Endothelial cell of umbilical vein (primary cell): ENCODE measurements around the gene PCNX4. TPM values are rescaled to one million over a fixed set of nuclear protein-coding genes. Genes with fewer than 3 reads are reported as not detected.

Experiments used
- BruUV-seq: library from RNA; stranded (reverse); fragments of 400-500 nt; replicated peaks from 2 replicates; lab custom pipeline; 2021; lab: Mats Ljungman, UMichigan
- CTCF ChIA-PET: fragments of 300-600, 350-600 bp; sonication (Branson Sonifier 250); formaldehyde crosslinking; loops from one replicate; lab custom pipeline; 2021; ENCODE audit warnings: antibody characterized with exemption, inconsistent platforms; lab: Charles Lee
- POLR2A ChIA-PET: fragments of 300-600, 350-600 bp; sonication (Branson Sonifier 250); formaldehyde crosslinking; loops from one replicate; lab custom pipeline; 2021; ENCODE audit warnings: antibody characterized with exemption, inconsistent platforms; lab: Charles Lee
- DNase-seq: peaks from one replicate; pipeline ENCODE4 v3.0.0-alpha.2; 2011; ENCODE audit warnings: low read depth, low spot score
- FAIRE-seq: peaks from 2 replicates; lab custom pipeline; 2011; peaks lifted over from hg19 to GRCh38; lab: Jason Lieb, UNC
- H2AFZ ChIP-seq: 2 replicates; pipeline ENCODE4 v1.6.0; 2012; ENCODE audit warnings: low read depth, low read length, control low read depth, inconsistent platforms
- H3K27ac ChIP-seq: 2 replicates; pipeline ENCODE4 v1.5.1; 2011; ENCODE audit warnings: low read depth, mild to moderate bottlenecking, control low read depth, low read length, moderate library complexity; ENCODE audit not compliant: insufficient read depth
- H3K27me3 ChIP-seq, 2 experiments: 2 replicates each; pipeline versions ENCODE4 v1.6.0 to v1.6.1; 2011; ENCODE audit warnings: low read length in 2 of 2, mixed read lengths in 1 of 2; ENCODE audit not compliant: control insufficient read depth in 2 of 2, insufficient read depth in 2 of 2
- H3K36me3 ChIP-seq, 2 experiments: 2 replicates in 1 of 2; 3 replicates in 1 of 2; pipeline ENCODE4 v1.5.1; 2011; ENCODE audit warnings: low read length in 2 of 2, mild to moderate bottlenecking in 1 of 2, moderate library complexity in 1 of 2; ENCODE audit not compliant: control insufficient read depth in 2 of 2, insufficient read depth in 2 of 2; ENCODE audit errors: extremely low read depth in 1 of 2
- H3K4me1 ChIP-seq: 3 replicates; pipeline ENCODE4 v1.5.1; 2011; ENCODE audit warnings: mild to moderate bottlenecking, low read length; ENCODE audit not compliant: control insufficient read depth, insufficient read depth; ENCODE audit errors: extremely low read depth
- H3K4me2 ChIP-seq: 2 replicates; pipeline ENCODE4 v1.6.1; 2011; ENCODE audit warnings: low read length, control low read depth, mixed read lengths; ENCODE audit not compliant: insufficient read depth
- H3K4me3 ChIP-seq, 3 experiments: fragments of 200-600 bp in 1 of 3; sonication (generic), shearing (Covaris generic) in 1 of 3; replicated peaks in 1 of 3; 2 replicates each; pipeline ENCODE4 v1.5.1; 2011 to 2016; ENCODE audit warnings: control low read depth in 3 of 3, low read length in 3 of 3, mild to moderate bottlenecking in 2 of 3, inconsistent platforms in 1 of 3, low read depth in 1 of 3, moderate library complexity in 1 of 3; ENCODE audit not compliant: insufficient read depth in 1 of 3
- H3K79me2 ChIP-seq: 2 replicates; pipeline ENCODE4 v1.6.0; 2012; ENCODE audit warnings: low read length, inconsistent platforms; ENCODE audit not compliant: control insufficient read depth, insufficient read depth
- H3K9ac ChIP-seq: replicated peaks from 2 replicates; pipeline ENCODE3; 2011; ENCODE audit warnings: low read length, control low read depth; ENCODE audit not compliant: insufficient read depth; ENCODE audit errors: extremely low read depth
- H3K9me1 ChIP-seq: replicated peaks from 3 replicates; pipeline ENCODE4 v1.6.0; 2011; ENCODE audit warnings: mild to moderate bottlenecking, low read length; ENCODE audit not compliant: control insufficient read depth, insufficient read depth; ENCODE audit errors: extremely low read depth
- H3K9me3 ChIP-seq: replicated peaks from 2 replicates; pipeline ENCODE4 v1.5.1; 2012; ENCODE audit warnings: low read length, inconsistent platforms; ENCODE audit not compliant: control insufficient read depth, insufficient read depth
- H4K20me1 ChIP-seq: replicated peaks from 2 replicates; pipeline ENCODE3; 2011; ENCODE audit warnings: mild to moderate bottlenecking, low read length; ENCODE audit not compliant: control insufficient read depth, insufficient read depth; ENCODE audit errors: extremely low read depth
- CTCF ChIP-seq, 2 donors: IDR thresholded peaks; 1 replicate in 1 of 2; 2 replicates in 1 of 2; pipeline ENCODE4 v1.5.1; 2011; ENCODE audit warnings: low read length in 2 of 2, mild to moderate bottlenecking in 2 of 2, moderate library complexity in 2 of 2, control low read depth in 1 of 2, inconsistent platforms in 1 of 2, low read depth in 1 of 2; ENCODE audit not compliant: insufficient read depth in 1 of 2; ENCODE audit errors: extremely low read depth in 1 of 2
- EZH2 ChIP-seq: IDR thresholded peaks from 2 replicates; pipeline ENCODE4 v1.6.1; 2012; ENCODE audit warnings: borderline replicate concordance, low read depth, mild to moderate bottlenecking, moderate library complexity, low read length, inconsistent platforms; ENCODE audit not compliant: severe bottlenecking
- FOS ChIP-seq: IDR thresholded peaks from 2 replicates; pipeline ENCODE4 v1.6.1; 2011; ENCODE audit warnings: mild to moderate bottlenecking, low read length, moderate library complexity, borderline replicate concordance; ENCODE audit not compliant: insufficient read depth
- GATA2 ChIP-seq: IDR thresholded peaks from 2 replicates; pipeline ENCODE4 v1.7.0; 2011; ENCODE audit warnings: low read depth, mild to moderate bottlenecking, moderate library complexity, mixed read lengths, low read length; ENCODE audit not compliant: insufficient read length, insufficient read depth
- JUN ChIP-seq: IDR thresholded peaks from 2 replicates; pipeline ENCODE4 v1.6.1; 2011; ENCODE audit warnings: borderline replicate concordance, low read depth; ENCODE audit not compliant: insufficient read length, insufficient read depth
- MAX ChIP-seq: IDR thresholded peaks from 2 replicates; pipeline ENCODE4 v1.6.1; 2011; ENCODE audit not compliant: insufficient read depth, insufficient read length
- MYC ChIP-seq: IDR thresholded peaks from one replicate; pipeline ENCODE4 v1.6.1; 2011; ENCODE audit warnings: mild to moderate bottlenecking, low read depth, low read length
- POLR2A ChIP-seq: IDR thresholded peaks from 2 replicates; pipeline ENCODE4 v1.6.1; 2012; ENCODE audit warnings: low read depth, mild to moderate bottlenecking, control low read depth, low read length
- POLR2AphosphoS5 ChIP-seq: IDR thresholded peaks from 2 replicates; pipeline ENCODE4 v1.6.1; 2012; ENCODE audit warnings: low read depth, mild to moderate bottlenecking, control low read depth, low read length, moderate library complexity; ENCODE audit not compliant: insufficient read depth
- dilution Hi-C: fragments of 300-500 bp; cut with MboI; formaldehyde crosslinking; loops from one replicate; pipeline ENCODE4 v1.15.0; 2019; ENCODE audit warnings: low sequenced_read_pairs; ENCODE audit not compliant: extremely low pct_ligation_motif_present
- intact Hi-C: fragments of 100-400 bp; cut with micrococcal nuclease; formaldehyde crosslinking; loops from one replicate; pipeline ENCODE4 v1.10.0; 2022
- polyA plus RNA-seq, 4 experiments: library from polyadenylated mRNA; depleted of rRNA in 3 of 4; stranded (reverse) in 3 of 4; unstranded in 1 of 4; fragments of >200 nt; gene quantifications; 2 replicates each; pipeline versions ENCODE4 v1.2.1 to v1.2.3, GENCODE V29; 2011 to 2012; ENCODE audit warnings: missing spikeins in 1 of 4
- total RNA-seq: library from RNA; stranded (reverse); gene quantifications from 2 replicates; pipeline ENCODE4 v1.2.3, GENCODE V29; 2021

PCNX4 gene
- total and polyA plus RNA-seq, 2 donors (not counting 3 experiments of a cell fraction or from before 2014, with no cell fraction given), result 35.5 to 51.6 TPM

DNA sequence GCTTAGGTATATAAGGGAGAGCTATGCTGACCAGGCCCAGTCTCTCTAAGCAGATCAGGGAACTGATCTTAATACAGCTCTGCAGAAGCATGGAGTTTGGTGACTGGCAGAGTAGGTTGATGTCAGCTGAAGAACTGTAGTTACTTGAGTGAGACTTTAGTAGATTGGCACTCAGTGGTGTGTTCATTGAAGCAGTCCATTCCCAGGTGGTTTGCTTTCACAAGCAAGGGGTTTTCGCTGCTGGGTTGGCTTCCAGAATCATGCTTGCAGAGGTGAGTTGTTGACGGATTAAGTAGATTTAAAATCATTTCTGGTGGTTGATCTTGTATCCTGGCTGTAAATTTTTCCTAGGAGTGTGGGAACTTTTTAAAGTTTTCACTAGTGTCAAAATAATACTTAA lies 80.0 kb downstream of the PCNX4 start:
- Histone ChIP-seq H3K9me1 (no peaks in the 10 kb centered on the region), H3K4me2 (no peak overlapping the region), H3K9ac (no peak overlapping the region), H3K36me3 (no peaks in the 10 kb centered on the region), H3K27me3 (peaks cover 3 to 7% of the 10 kb centered on the region in 2 experiments), H3K4me1 (no peaks in the 10 kb centered on the region), H3K79me2 (no peaks in the 10 kb centered on the region), H3K4me3 (no peak overlapping the region), H3K9me3 (no peaks in the 10 kb centered on the region), H4K20me1 (no peaks in the 10 kb centered on the region), H3K27ac (no peak overlapping the region), H2AFZ (no peak overlapping the region)
- FAIRE-seq (no peak), DNase-seq (no peak)
- dilution Hi-C loops (no loop called here), intact Hi-C loops (no loop called here)
- BruUV-seq, result no TSS peak
- POLR2A ChIA-PET, result interaction anchor here (0.6 kb wide), 1 partner anchor 11 kb away, joined by 3 read pairs; no protein-coding TSS in a partner anchor
- CTCF ChIA-PET, result interaction anchor here (0.8 to 2.0 kb wide), 3 partner anchors 12 to 207 kb away, joined by 4 to 13 read pairs (median 4); no protein-coding TSS in a partner anchor
- no peak for TF ChIP-seq FOS
- TF ChIP-seq MYC, result no peak
- no peak for TF ChIP-seq MAX
- TF ChIP-seq JUN, result no peak
- no peak for TF ChIP-seq POLR2AphosphoS5
- TF ChIP-seq CTCF (IDR thresholded peaks at IDR 0.05; ENCODE audit: extremely low read depth in 1 of 2, insufficient read depth in 1 of 2, low read depth in 1 of 2, low read length in 2 of 2), result no peak
- no peak for TF ChIP-seq POLR2A
- no peak for TF ChIP-seq EZH2
- TF ChIP-seq GATA2, result no peak
